Activated CD4-positive, alpha-beta T cell treated with anti-CD3 and anti-CD28 coated beads for 36 hours (primary cell): ENCODE measurements around the gene ZBTB2. TPM values are rescaled to one million over a fixed set of nuclear protein-coding genes. Genes with fewer than 3 reads are reported as not detected.

ENCODE experiments used
- ATAC-seq: fragments of 200-7000 bp; cut with Tn5 transposase; one replicate; pipeline ENCODE4 v1.10.0; 2021; ENCODE audit warnings: mild to moderate bottlenecking, moderate library complexity
- CTCF ChIA-PET: fragments of 350-600 bp; sonication (Branson Sonifier 250); formaldehyde crosslinking; loops from one replicate; lab custom pipeline; 2021; ENCODE audit warnings: antibody characterized with exemption; lab: Charles Lee
- POLR2A ChIA-PET: fragments of 350-600 bp; sonication (Branson Sonifier 250); formaldehyde crosslinking; loops from one replicate; lab custom pipeline; 2021; ENCODE audit warnings: antibody characterized with exemption, inconsistent platforms; lab: Charles Lee
- DNase-seq: peaks from one replicate; pipeline ENCODE4 v3.0.0-alpha.2; 2020
- H3K27ac Mint-ChIP-seq: one replicate; pipeline ENCODE4 v1.8.0; 2021; ENCODE audit warnings: mixed read lengths
- H3K27me3 Mint-ChIP-seq: one replicate; pipeline ENCODE4 v1.8.0; 2021; ENCODE audit warnings: mixed read lengths
- H3K36me3 Mint-ChIP-seq: one replicate; pipeline ENCODE4 v1.8.0; 2021; ENCODE audit warnings: low read depth, mixed read lengths
- H3K4me1 Mint-ChIP-seq: one replicate; pipeline ENCODE4 v1.8.0; 2021; ENCODE audit warnings: mixed read lengths
- H3K4me3 Mint-ChIP-seq: one replicate; pipeline ENCODE4 v1.8.0; 2021; ENCODE audit warnings: mild to moderate bottlenecking, moderate library complexity, mixed read lengths
- H3K9me3 Mint-ChIP-seq: one replicate; pipeline ENCODE4 v1.8.0; 2021; ENCODE audit warnings: low read depth, mixed read lengths
- intact Hi-C, 2 experiments: fragments of 100-400 bp; cut with DNase I in 1 of 2; cut with micrococcal nuclease in 1 of 2; formaldehyde crosslinking; loops; one replicate each; pipeline versions ENCODE4 v1.14.2 to v1.15.1; 2022 to 2024; cut with DNase I, micrococcal nuclease
- total RNA-seq, 2 experiments: library from RNA; stranded (reverse); gene quantifications; one replicate each; pipeline ENCODE4 v1.2.3, GENCODE V29; 2021

Gene ZBTB2
- total RNA-seq, 2 experiments from 2014 or later: 17.1 to 19.3 TPM

GRCh38 chr6:151330130-151330696, 61.1 kb downstream of the ZBTB2 start:
- DNase-seq (no peak), ATAC-seq (no peak)
- Mint-ChIP-seq H3K27me3 (peaks cover 21% of the 10 kb centered on the region), H3K4me1 (peaks cover 8% of the 10 kb centered on the region), H3K4me3 (no peak overlapping the region), H3K27ac (no peak overlapping the region), H3K9me3 (no peaks in the 10 kb centered on the region), H3K36me3 (no peaks in the 10 kb centered on the region)
- CTCF ChIA-PET: interaction anchor here (1.2 to 2.3 kb wide), 3 partner anchors 9 to 438 kb away, joined by 4 to 7 read pairs (median 4); no protein-coding TSS in a partner anchor
- POLR2A ChIA-PET: no interaction called here
- intact Hi-C loops: no loop called here

GRCh38 chr6:151327101-151327500, 64.3 kb downstream of the ZBTB2 start:
- H3K4me1 Mint-ChIP-seq: peaks cover 20% of the 10 kb centered on the region
- peaks cover 31% of the 10 kb centered on the region for H3K27me3 Mint-ChIP-seq
- H3K27ac Mint-ChIP-seq: no peak overlapping the region
- H3K9me3 Mint-ChIP-seq: no peaks in the 10 kb centered on the region
- DNase-seq (no peak), ATAC-seq (no peak)
- ChIA-PET POLR2A (no interaction called here), CTCF (interaction anchor here (1.1 to 6.8 kb wide), 4 partner anchors 8 to 435 kb away, joined by 5 to 161 read pairs (median 72); no protein-coding TSS in a partner anchor)
- intact Hi-C loops: no loop called here
- H3K36me3 Mint-ChIP-seq: no peaks in the 10 kb centered on the region
- H3K4me3 Mint-ChIP-seq: no peak overlapping the region

GRCh38 chr6:151326116-151326825, 65.1 kb downstream of the ZBTB2 start:
- CTCF ChIA-PET: interaction anchor here (0.7 to 6.8 kb wide), 14 partner anchors 9 to 508 kb away, joined by 3 to 161 read pairs (median 6); partner anchors contain the start of gene AKAP12
- no peak for ATAC-seq

GRCh38 chr6:151325075-151326050, 66.0 kb downstream of the ZBTB2 start:
- H3K27ac Mint-ChIP-seq: no peak overlapping the region
- H3K9me3 Mint-ChIP-seq: no peaks in the 10 kb centered on the region
- peak overlapping the region; percentile 63 for H3K4me3 Mint-ChIP-seq
- ChIA-PET CTCF (interaction anchor here (0.7 to 6.8 kb wide), 61 partner anchors 9 to 508 kb away, joined by 3 to 161 read pairs (median 5); partner anchors contain the start of gene AKAP12), POLR2A (no interaction called here)
- DNase-seq (peak; percentile 25), ATAC-seq (no peak)
- intact Hi-C loops: loop anchor here in 1 of 2 experiments (2.0 kb wide), 1 partner anchor 507 kb away; no protein-coding TSS in a partner anchor
- H3K36me3 Mint-ChIP-seq: no peaks in the 10 kb centered on the region
- H3K27me3 Mint-ChIP-seq: peaks cover 35% of the 10 kb centered on the region
- peaks cover 20% of the 10 kb centered on the region for H3K4me1 Mint-ChIP-seq

More at GRCh38 chr6:151326116-151326825, 65.1 kb downstream of the ZBTB2 start:
- H3K27me3 Mint-ChIP-seq: peaks cover 31% of the 10 kb centered on the region
- POLR2A ChIA-PET: no interaction called here
- H3K4me1 Mint-ChIP-seq: peaks cover 20% of the 10 kb centered on the region
- intact Hi-C loops: no loop called here
- DNase-seq: no peak
- H3K4me3 Mint-ChIP-seq: peak overlapping the region; percentile 63
- H3K9me3 Mint-ChIP-seq: no peaks in the 10 kb centered on the region
- H3K27ac Mint-ChIP-seq: no peak overlapping the region
- H3K36me3 Mint-ChIP-seq: no peaks in the 10 kb centered on the region

GRCh38 chr6:151324488-151324825, 66.9 kb downstream of the ZBTB2 start:
- H3K9me3 Mint-ChIP-seq: no peaks in the 10 kb centered on the region
- intact Hi-C loops: loop anchor here (1.0 to 5.0 kb wide), 5 partner anchors 84 to 907 kb away; no protein-coding TSS in a partner anchor
- H3K27ac Mint-ChIP-seq: no peak overlapping the region
- DNase-seq (no peak), ATAC-seq (no peak)
- H3K36me3 Mint-ChIP-seq: no peaks in the 10 kb centered on the region
- peaks cover 20% of the 10 kb centered on the region for H3K4me1 Mint-ChIP-seq
- peaks cover 31% of the 10 kb centered on the region for H3K27me3 Mint-ChIP-seq
- POLR2A ChIA-PET: interaction anchor here (0.6 kb wide), 1 partner anchor 113 kb away, joined by 6 read pairs; no protein-coding TSS in a partner anchor
- CTCF ChIA-PET: interaction anchor here (0.6 to 6.8 kb wide), 74 partner anchors 10 to 507 kb away, joined by 3 to 161 read pairs (median 4); partner anchors contain the start of gene AKAP12
- H3K4me3 Mint-ChIP-seq: no peak overlapping the region

GRCh38 chr6:151323791-151324487, 67.4 kb downstream of the ZBTB2 start:
- ATAC-seq (peak; percentile 90), DNase-seq (peak; percentile 83)
- POLR2A ChIA-PET: interaction anchor here (0.6 kb wide), 1 partner anchor 112 kb away, joined by 6 read pairs; no protein-coding TSS in a partner anchor
- no peaks in the 10 kb centered on the region for H3K36me3 Mint-ChIP-seq
- H3K4me1 Mint-ChIP-seq: peaks cover 20% of the 10 kb centered on the region
- intact Hi-C loops: loop anchor here (1.0 to 5.0 kb wide), 5 partner anchors 84 to 907 kb away; no protein-coding TSS in a partner anchor
- H3K4me3 Mint-ChIP-seq: no peak overlapping the region
- H3K9me3 Mint-ChIP-seq: no peaks in the 10 kb centered on the region
- CTCF ChIA-PET: interaction anchor here (0.6 to 6.8 kb wide), 76 partner anchors 9 to 681 kb away, joined by 3 to 161 read pairs (median 4); partner anchors contain the start of gene AKAP12
- H3K27me3 Mint-ChIP-seq: peaks cover 31% of the 10 kb centered on the region
- H3K27ac Mint-ChIP-seq: no peak overlapping the region

GRCh38 chr6:151322570-151322969, 68.8 kb downstream of the ZBTB2 start:
- H3K36me3 Mint-ChIP-seq: no peaks in the 10 kb centered on the region
- intact Hi-C loops: loop anchor here in 1 of 2 experiments (5.0 kb wide), 1 partner anchor 905 kb away; no protein-coding TSS in a partner anchor
- ChIA-PET POLR2A (no interaction called here), CTCF (interaction anchor here (0.6 to 6.8 kb wide), 5 partner anchors 12 to 504 kb away, joined by 3 to 161 read pairs (median 67); no protein-coding TSS in a partner anchor)
- ATAC-seq (no peak), DNase-seq (no peak)
- H3K4me1 Mint-ChIP-seq: peaks cover 20% of the 10 kb centered on the region
- peaks cover 29% of the 10 kb centered on the region for H3K27me3 Mint-ChIP-seq
- H3K9me3 Mint-ChIP-seq: no peaks in the 10 kb centered on the region
- no peak overlapping the region for H3K4me3 Mint-ChIP-seq
- no peak overlapping the region for H3K27ac Mint-ChIP-seq

GRCh38 chr6:151321438-151321837, 69.9 kb downstream of the ZBTB2 start:
- Mint-ChIP-seq H3K4me3 (no peak overlapping the region), H3K36me3 (no peaks in the 10 kb centered on the region), H3K4me1 (peaks cover 23% of the 10 kb centered on the region), H3K27ac (no peak overlapping the region), H3K9me3 (no peaks in the 10 kb centered on the region), H3K27me3 (peaks cover 23% of the 10 kb centered on the region)
- intact Hi-C loops: loop anchor here in 1 of 2 experiments (5.0 kb wide), 1 partner anchor 904 kb away; no protein-coding TSS in a partner anchor
- no peak for DNase-seq
- CTCF ChIA-PET: interaction anchor here (0.7 to 6.8 kb wide), 4 partner anchors 9 to 306 kb away, joined by 3 to 161 read pairs (median 4); no protein-coding TSS in a partner anchor
- POLR2A ChIA-PET: no interaction called here
- no peak for ATAC-seq

- H3K27ac Mint-ChIP-seq: no peak overlapping the region
- peaks cover 15% of the 10 kb centered on the region for H3K27me3 Mint-ChIP-seq
- POLR2A ChIA-PET: no interaction called here
- intact Hi-C loops: loop anchor here in 1 of 2 experiments (5.0 kb wide), 1 partner anchor 903 kb away; no protein-coding TSS in a partner anchor
- no peaks in the 10 kb centered on the region for H3K36me3 Mint-ChIP-seq
- no peak overlapping the region for H3K4me3 Mint-ChIP-seq
- no peak for ATAC-seq
- CTCF ChIA-PET: interaction anchor here (1.5 kb wide), 1 partner anchor 10 kb away, joined by 4 read pairs; no protein-coding TSS in a partner anchor
- H3K9me3 Mint-ChIP-seq: peaks cover 7% of the 10 kb centered on the region
- H3K4me1 Mint-ChIP-seq: peaks cover 14% of the 10 kb centered on the region
- no peak for DNase-seq
Measured at GRCh38 chr6:151320140-151320539, 71.2 kb downstream of the ZBTB2 start.

GRCh38 chr6:151317995-151318365, 73.4 kb downstream of the ZBTB2 start:
- DNase-seq: no peak
- CTCF ChIA-PET: interaction anchor here (1.5 kb wide), 1 partner anchor 304 kb away, joined by 4 read pairs; no protein-coding TSS in a partner anchor
- Mint-ChIP-seq H3K36me3 (no peaks in the 10 kb centered on the region), H3K4me3 (no peak overlapping the region), H3K4me1 (peaks cover 3% of the 10 kb centered on the region), H3K9me3 (peaks cover 7% of the 10 kb centered on the region), H3K27me3 (peaks cover 5% of the 10 kb centered on the region), H3K27ac (no peak overlapping the region)
- POLR2A ChIA-PET: interaction anchor here (0.5 kb wide), 1 partner anchor 174 kb away, joined by 3 read pairs; no protein-coding TSS in a partner anchor
- ATAC-seq: no peak
- intact Hi-C loops: no loop called here
